GM18909 (cell line): Measurements from ENCODE around the gene MRPL1.
"Not testable (repeated sequence)": the region's sequence is repeated elsewhere in the genome, so short reads cannot be mapped to it uniquely, and the experiment has no call there.

Experiments used
- ATAC-seq: cut with Tn5 transposase; IDR thresholded peaks from one replicate; pipeline ENCODE4 v1.9.1; 2021; ENCODE audit warnings: mild to moderate bottlenecking; ENCODE audit not compliant: unreplicated experiment, poor library complexity

MRPL1 gene

DNA sequence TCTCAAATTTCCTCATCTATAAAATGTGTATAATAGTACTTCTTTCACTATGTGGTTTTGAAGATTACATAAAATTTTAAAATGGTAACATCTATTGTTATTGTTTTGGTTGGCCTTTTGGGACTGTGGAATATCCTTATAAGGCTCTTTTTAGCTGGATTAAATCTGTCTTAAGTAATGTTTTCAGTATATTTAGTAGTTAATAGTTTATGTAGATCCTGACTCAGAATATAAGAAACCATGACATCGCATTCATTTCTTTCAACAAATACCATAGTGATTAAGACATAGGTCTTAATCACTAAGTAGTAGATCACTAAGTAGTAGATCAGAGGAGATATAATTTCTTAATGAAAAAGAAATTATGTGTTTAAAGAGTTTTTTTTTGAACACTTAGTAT, 48.5 kb downstream of the MRPL1 start:
- ATAC-seq: no peak

DNA sequence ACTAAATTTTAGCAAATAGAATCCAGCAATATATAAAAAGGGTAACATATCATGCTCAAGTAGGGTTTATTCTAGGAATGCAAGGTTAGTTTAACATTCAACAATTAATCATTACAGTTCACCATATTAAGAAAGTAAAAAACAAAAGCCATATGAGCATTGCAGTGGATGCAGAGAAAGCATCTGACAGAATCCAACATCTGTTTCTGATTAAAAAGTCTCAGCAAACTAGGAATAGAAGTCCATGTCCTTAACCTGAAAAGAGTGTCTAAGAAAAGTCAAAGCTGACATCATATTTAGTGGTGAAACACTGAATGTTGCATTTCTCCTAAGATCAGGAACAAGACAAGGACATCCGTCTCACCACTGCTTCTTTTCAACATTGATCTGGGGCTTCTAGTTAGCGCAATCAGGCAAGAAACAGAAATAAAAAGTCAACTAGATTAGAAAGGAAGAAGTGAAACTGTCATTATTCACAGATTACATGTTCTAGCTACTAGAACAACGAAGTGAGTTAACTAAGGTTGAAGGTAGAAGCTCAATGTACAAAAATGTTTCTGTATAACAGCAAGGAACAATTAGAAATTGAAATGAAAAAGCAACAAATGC, 49.3 kb downstream of the MRPL1 start:
- ATAC-seq: peak; percentile 86

DNA sequence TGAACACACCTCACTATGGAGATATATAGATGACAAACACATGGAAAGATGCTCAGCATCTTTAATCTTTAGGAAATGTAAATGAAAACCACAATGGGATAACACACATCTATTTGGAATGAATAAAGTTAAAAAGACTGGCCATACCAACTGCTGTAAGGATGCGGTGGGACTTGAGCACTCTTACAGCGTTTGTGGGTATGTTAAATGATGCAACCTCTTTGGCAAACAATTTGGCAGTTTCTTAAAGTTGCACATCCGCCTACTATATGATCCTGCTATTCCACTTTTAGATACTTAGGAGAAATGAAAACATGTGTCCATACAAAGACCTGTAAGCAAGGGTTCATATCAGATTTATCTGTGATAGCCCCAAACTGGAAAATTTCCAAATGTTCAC, 50.7 kb downstream of the MRPL1 start:
- ATAC-seq: no peak

DNA sequence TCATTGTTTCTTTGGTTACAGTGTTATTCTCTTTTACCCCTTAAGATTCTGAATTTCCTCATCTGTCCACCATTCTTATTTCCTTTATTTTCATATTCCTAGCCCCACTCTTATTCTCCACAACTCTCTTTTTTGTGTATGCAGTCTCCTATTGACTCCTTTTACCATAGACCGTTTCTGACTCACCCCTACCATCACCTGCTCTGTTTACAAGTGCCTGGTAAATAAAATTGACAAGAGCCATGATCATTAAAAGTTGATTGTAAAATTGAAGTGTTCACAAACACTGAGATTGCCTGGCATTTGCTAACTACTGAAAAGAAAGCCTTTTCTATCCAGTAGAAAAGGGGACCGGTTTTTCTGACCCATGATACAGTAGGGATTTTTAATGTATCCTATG, 54.4 kb downstream of the MRPL1 start:
- no peak for ATAC-seq

DNA sequence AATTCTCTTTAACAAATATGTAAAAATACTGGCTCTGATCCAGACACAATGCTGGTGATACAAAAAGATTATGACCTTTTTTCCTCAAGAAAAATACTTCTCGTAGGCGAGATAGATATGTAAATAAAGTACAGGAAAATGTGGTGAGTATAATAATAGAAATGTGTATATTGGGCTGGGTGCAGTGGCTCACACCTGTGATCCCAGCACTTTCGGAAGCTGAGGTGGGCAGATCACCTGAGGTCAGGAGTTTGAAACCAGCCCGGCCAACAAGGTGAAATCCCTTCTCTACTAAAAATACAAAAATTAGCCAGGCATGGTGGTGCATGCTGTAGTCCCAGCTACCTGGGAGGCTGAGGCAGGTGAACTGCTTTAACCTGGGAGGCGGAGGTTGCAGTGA, 55.0 kb downstream of the MRPL1 start:
- no peak for ATAC-seq

DNA sequence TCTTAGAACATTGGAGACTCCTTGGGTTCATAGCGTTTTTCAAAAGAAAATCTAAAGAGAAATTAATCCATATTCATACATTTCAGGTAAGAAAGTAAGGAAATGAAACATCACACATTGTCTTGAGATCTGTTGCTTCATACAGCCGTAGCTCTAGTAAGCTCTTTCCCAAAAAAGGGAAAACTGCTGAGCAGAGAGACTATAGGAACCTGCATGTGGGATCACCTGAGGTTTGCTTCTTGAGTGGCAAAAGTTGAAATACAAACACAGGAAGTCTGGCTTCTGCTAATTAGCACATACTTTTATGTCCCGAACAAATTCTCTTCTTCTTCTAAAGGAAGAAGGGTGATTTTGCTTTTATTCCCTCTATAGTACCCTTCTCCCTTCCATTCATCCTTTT, 57.7 kb downstream of the MRPL1 start:
- ATAC-seq: no peak

DNA sequence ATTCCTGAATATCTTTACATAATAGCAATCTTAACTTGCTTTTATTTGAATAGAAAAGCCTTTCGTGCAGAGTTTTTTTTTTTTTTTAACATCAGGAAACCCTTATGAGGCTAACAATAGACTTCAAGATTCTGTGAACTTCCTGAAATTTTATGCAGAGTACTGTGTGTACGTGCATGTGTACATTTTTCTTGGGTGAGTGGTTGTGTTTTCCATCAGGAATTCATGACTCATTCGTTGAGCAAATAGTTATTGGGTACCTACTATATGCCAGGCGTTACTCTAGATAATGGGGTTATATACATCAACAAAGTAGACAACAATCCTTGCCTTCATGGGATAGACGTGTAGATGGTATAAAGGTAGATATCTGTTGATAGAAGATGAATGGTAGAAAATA, 59.1 kb downstream of the MRPL1 start:
- no peak for ATAC-seq

DNA sequence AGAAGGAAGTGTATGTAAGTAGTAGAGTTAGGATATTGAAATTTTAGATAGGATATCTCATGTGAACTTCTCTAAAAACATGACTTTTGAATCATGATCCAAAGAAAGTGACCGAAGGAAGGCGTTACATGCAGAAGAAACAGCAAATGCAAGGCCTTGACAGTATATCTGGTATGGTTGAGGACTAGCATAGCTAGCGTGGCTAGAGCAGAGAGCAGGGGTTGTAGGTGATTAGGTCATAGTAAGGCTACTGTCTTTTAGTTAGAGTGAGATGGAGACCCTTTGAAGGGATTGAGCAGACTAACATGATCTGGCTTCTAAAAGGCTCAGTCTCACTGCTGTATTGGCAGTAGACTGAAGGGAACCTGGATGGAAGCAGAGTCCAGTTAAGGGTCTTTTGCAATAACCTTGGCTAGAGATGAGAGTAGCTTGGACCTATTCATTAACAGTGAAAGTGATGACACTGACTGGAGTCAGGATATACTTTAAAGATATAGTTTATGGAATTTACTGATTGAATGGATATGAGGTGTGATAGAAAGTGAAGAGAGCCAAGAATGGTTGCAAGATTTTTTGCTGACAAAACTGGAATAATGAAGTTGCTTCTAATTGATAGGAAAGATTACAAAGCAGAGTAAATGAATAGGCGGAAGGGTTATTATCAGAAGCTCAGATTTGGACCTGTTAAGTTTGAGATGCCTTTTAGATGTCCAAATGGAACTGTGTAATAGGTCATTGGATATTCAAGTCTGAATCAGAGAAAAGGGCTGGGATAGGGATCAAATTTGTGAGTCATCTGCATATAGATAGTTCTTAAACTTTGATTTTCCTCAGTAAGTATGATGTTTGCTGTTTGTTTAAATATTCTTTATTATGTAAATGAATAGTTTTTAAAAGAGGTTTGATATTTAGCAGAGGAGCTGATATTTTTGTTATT, 59.8 kb downstream of the MRPL1 start:
- ATAC-seq: no peak

DNA sequence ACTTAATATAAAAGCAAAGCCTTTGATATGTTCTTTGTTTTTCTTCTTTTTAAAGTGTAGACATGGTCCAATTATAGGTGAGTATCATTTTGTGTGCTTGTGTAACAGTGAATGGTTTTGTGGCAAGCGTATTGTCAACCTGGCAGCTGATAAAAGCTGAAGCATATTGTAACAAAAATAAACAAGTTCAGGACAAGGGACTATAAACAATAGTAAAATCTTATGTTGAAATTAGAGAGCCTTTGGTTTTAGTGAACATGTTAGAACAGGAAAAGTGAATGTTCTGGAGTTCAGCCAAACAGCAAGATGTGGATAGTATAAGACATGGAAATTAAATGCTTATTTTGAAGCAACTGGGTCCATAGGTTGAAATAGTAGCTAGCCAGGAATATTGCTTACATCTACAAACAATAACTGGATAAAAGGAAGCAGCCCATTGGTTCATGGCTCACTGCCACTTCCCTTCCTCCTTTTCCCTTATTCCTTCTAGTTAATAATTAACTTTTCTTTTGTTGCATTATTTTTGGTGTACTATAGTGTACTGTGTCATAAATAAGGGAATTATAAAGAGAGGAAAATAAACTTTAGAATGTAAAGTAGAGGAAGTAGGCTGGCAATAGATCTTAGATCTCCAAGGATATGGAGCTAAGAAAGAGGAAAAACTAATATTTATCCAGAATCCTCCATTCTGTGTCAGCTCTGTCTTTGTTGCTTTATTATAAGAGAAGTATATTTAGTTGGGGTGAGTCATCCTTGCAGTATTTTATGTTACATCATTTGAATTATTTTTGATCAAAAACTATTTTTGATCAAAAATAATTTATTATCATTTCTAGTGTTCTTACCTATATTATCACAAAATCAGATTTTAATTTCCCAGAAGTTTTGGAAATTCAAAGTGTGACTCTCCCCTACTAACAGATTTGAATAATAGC, 65.6 kb downstream of the MRPL1 start:
- no peak for ATAC-seq

DNA sequence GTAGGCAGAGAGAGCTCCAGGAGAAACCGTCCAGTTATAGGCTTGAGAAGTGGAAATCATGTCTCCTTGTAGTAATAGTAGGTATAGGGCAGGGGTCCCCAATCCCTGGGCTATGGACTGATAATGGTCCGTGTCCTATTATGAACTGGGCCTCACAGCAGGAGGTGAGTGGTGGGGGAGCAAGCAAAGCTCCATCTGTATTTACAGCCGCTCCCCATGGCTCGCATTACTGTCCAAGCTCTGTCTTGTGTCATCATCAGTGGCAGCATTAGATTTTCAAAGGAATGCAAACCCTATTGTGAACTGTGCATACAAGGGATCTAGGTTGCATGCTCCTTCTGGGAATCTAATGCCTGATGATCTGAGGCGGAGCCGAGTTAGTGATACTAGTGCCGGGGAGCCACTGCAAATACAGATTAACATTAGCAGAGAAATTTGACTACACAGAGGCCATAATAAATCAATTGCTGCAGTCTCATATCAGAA, 67.6 kb downstream of the MRPL1 start:
- no peak for ATAC-seq

DNA sequence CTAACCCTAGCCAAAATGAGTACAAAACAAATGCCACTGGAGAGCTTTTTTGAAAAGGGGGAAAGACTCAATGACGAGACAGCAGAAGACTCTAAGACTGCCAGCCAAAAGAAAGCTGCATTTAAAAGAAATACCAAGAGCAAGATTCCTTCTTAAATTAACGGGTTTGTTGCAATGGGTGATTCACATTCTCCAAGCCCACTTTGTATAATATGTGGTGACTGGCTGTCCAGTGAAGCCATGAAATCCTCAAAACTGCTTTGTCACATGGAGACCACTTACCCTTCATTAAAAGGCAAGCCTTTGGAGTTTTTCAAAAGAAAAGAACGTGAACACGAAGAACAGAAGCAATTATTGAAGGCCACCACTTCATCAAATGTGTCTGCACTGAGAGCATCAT, 68.2 kb downstream of the MRPL1 start:
- ATAC-seq: no peak

DNA sequence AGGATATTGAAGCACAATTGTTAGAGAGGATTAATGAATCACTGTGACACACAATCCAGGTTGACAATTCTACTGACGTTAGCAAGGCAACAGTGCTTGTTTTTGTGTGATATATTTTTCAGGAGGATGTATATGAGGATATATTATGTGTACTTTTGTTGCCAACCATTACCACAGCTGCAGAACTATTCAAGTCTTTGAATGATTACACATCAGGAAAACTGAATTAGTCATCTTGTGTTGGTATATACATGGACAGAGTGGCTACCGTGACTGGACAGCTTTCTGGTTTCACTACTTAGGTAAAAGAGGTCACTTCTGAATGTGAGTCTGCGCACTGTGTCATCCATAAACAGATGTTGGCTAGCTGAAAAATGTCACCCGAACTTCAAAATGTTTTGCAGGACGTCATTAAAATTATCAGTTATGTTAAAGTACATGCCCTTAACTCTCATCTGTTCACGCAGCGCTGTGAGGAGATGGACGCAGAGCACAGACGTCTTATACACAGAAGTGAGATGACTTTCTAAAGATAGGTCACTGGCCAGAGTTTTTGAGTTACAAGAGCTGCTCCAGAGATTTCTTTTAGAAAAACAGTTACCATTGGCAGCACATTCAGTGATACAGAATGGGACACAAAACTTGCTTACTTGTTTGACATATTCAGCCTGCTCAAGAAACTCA, 69.0 kb downstream of the MRPL1 start:
- no peak for ATAC-seq

DNA sequence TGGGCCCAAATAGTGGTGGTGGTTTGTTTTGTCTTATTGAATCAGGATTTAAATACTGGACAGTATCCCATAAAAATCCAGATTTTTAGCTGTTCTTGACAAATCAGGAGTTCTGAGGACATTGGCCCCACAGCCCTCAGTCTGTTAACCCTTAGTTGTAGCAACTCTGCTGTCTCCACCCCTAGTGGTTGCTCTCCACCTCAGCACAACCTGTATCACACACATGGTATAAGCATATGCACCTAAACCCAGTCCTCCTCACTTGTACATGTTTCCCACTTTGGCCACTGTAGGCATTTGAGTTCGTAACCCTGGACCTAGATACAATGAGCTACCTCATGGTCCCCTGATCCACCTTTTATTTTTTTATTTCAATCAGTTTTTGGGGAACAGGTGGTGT, 75.9 kb downstream of the MRPL1 start:
- no peak for ATAC-seq

DNA sequence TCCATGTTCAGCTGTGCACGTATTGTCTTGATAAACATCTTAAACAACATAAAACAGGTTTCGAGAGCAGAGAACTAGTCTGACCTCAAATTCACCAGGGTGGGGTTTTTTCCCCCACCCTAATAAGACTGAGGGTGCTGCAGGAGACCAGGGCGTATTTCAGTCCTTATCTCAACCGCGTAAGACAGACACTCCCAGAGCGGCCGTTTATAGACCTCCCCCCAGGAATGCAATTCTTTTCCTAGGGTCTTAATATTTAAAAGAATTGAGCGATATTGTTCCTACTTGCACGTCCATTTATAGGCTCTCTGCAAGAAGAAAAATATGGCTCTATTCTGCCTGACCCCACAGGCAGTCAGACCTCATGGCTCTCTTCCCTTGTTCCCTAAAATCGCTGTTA, 83.3 kb downstream of the MRPL1 start:
- not testable (repeated sequence) for ATAC-seq

DNA sequence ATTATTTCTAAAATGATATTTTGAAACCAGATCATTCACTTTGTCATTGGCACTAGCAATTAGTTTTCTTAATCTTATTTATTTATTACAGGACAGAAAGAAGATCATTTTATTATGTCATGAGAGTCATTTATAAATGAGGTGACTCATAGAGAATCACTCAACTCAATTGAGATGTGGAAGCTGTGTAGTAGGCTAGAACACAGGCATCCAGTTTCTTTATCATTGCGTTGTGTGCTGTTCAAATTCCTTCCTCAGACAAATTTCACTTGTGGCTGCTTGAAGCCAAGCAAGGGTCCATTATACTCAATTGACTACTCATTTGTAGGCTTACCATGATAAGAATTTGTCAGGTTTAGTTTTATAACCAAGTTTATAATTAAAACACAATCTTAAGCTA, 87.6 kb downstream of the MRPL1 start:
- no peak for ATAC-seq

DNA sequence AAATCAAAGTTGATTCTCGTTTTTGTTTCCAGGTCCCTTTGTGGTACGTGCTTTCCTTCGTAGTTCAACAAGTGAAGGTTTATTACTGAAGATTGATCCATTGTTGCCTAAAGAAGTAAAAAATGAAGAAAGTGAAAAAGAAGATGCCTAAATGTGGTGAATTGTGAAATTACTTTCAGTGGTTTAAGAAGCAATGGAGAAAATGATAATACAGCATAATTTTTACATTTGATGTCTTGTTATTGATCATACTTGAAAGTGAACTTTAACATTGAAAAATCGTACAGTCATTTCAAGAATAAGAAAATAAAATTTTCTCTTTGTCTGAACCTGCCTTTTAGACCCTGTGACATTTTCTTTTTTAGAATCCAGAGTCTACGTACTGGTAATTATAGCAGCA, 89.8 kb downstream of the MRPL1 start:
- ATAC-seq: no peak

DNA sequence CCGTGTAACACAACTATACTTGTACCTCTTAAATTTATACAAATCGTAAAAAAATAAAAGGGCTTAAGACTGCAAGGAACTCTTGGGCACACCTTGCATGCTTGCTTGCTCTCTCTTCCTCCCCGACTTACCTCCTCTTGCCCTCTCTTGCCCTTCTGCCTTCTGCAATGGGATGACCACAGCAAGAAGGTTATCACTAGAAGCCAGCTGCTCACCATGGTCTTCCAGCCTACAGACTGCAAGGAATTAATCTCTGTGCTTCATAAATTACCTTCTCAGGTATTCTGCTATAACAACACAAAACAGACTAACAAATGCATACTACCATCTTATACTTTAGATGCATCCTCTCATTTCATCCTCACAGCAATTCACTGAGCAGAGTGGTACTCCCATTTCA, 92.1 kb downstream of the MRPL1 start:
- ATAC-seq: no peak

DNA sequence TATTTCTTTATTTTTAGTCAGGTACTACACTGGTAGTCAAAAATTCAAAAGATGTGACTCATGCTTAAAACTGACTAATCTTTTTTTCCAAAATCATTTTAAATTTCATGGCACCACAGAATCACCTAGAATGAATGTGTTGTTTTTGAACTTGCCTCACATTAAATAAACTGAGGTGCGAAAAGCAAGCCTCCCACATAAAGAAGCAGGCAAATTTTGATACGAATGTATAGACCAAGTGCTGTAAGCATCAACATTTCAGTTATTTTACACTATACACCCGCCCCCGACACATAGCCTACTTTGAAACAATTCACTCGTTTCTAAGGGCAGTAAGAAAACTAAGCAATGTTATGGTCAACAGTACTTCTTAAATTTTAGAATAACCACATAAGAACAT, 94.3 kb downstream of the MRPL1 start:
- no peak for ATAC-seq

DNA sequence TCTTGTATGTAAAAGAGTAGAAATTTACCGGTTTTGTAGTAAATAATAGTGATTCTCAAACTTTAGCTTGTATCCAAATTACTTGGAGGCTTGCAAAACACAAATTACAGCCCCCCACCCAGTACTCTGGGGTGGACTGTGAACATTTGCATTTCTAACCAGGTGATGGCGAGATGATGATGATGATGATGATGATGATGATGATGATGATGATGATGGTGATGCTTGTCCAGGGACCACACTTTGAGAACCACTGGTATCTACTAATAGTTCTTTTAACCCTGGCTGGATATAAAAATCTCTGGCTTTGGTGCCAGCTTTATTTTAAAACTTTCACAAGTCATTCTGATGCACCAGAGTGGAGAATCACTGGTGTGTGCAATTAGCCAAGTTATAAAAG, 96.3 kb downstream of the MRPL1 start:
- no peak for ATAC-seq
